ENCODE data around the gene CXorf66. TPM values are rescaled to one million over a fixed set of nuclear protein-coding genes. Genes with fewer than 3 reads are reported as not detected.

The CXorf66 gene
- total RNA-seq, result not detected

GRCh38 chrX:139965421-139965820, at the start of gene CXorf66:
TSS of gene CXorf66 (minus strand) at chrX:139965521. CDS start at chrX:139965496, 25 bp downstream.
- DNase-seq, result no peak
- Histone ChIP-seq H3K4me1 (no peaks in the 10 kb centered on the region), H3K4me3 (no peak within 1 kb of the TSS), H3K36me3 (no peaks in the 10 kb centered on the region), H3K27ac (no peak within 1 kb of the TSS), H3K9me3 (no peaks in the 10 kb centered on the region), H3K27me3 (no peaks in the 10 kb centered on the region)
- TF ChIP-seq POLR2A (IDR thresholded peaks at IDR 0.05), result no peak
- no peak for TF ChIP-seq CTCF (IDR thresholded peaks at IDR 0.05)
- intact Hi-C loops (cut with DNase I; ENCODE audit: low total_unique reads), result no loop called here

GRCh38 chrX:139982856-139983255, 17.5 kb upstream of the CXorf66 start:
- no peak for DNase-seq
- H3K27ac ChIP-seq, result no peak overlapping the region
- no peak overlapping the region for H3K4me3 ChIP-seq
- no peaks in the 10 kb centered on the region for H3K36me3 ChIP-seq
- H3K27me3 ChIP-seq, result no peaks in the 10 kb centered on the region
- no peaks in the 10 kb centered on the region for H3K9me3 ChIP-seq
- intact Hi-C loops (cut with DNase I; ENCODE audit: low total_unique reads), result no loop called here
- TF ChIP-seq CTCF (IDR thresholded peaks at IDR 0.05) (no peak), POLR2A (IDR thresholded peaks at IDR 0.05) (no peak)
- H3K4me1 ChIP-seq, result no peaks in the 10 kb centered on the region

- no peaks in the 10 kb centered on the region for H3K27me3 ChIP-seq
- H3K4me1 ChIP-seq, result no peaks in the 10 kb centered on the region
- intact Hi-C loops (cut with DNase I; ENCODE audit: low total_unique reads), result no loop called here
- TF ChIP-seq CTCF (IDR thresholded peaks at IDR 0.05) (no peak), POLR2A (IDR thresholded peaks at IDR 0.05) (no peak)
- no peak overlapping the region for H3K4me3 ChIP-seq
- H3K27ac ChIP-seq, result no peak overlapping the region
- no peaks in the 10 kb centered on the region for H3K9me3 ChIP-seq
- DNase-seq, result no peak
- no peaks in the 10 kb centered on the region for H3K36me3 ChIP-seq
Measured at GRCh38 chrX:139974471-139974870, 9.2 kb upstream of the CXorf66 start.

GRCh38 chrX:139972629-139973624, 7.6 kb upstream of the CXorf66 start:
- H3K27ac ChIP-seq, result no peak overlapping the region
- intact Hi-C loops (cut with DNase I; ENCODE audit: low total_unique reads), result no loop called here
- no peaks in the 10 kb centered on the region for H3K36me3 ChIP-seq
- no peaks in the 10 kb centered on the region for H3K9me3 ChIP-seq
- DNase-seq, result no peak
- no peak overlapping the region for H3K4me3 ChIP-seq
- no peaks in the 10 kb centered on the region for H3K4me1 ChIP-seq
- H3K27me3 ChIP-seq, result no peaks in the 10 kb centered on the region
- TF ChIP-seq POLR2A (IDR thresholded peaks at IDR 0.05) (no peak), CTCF (IDR thresholded peaks at IDR 0.05) (no peak)

GRCh38 chrX:139972113-139972512, 6.8 kb upstream of the CXorf66 start:
- DNase-seq, result no peak
- H3K9me3 ChIP-seq, result no peaks in the 10 kb centered on the region
- no peak overlapping the region for H3K4me3 ChIP-seq
- no peaks in the 10 kb centered on the region for H3K36me3 ChIP-seq
- no peaks in the 10 kb centered on the region for H3K27me3 ChIP-seq
- intact Hi-C loops (cut with DNase I; ENCODE audit: low total_unique reads), result no loop called here
- no peak for TF ChIP-seq CTCF (IDR thresholded peaks at IDR 0.05)
- TF ChIP-seq POLR2A (IDR thresholded peaks at IDR 0.05), result no peak
- H3K27ac ChIP-seq, result no peak overlapping the region
- H3K4me1 ChIP-seq, result no peaks in the 10 kb centered on the region

Data from uterus (tissue), 4 donors.